ENCODE data around the gene ZNF771. TPM values are rescaled to one million over a fixed set of nuclear protein-coding genes. Genes with fewer than 3 reads are reported as not detected.

ZNF771 gene
- total RNA-seq, 3 donors from 2014 or later (not counting 1 experiment from before 2014, with no cell fraction given), result 0.70 to 1.4 (median 1.4) TPM

DNA sequence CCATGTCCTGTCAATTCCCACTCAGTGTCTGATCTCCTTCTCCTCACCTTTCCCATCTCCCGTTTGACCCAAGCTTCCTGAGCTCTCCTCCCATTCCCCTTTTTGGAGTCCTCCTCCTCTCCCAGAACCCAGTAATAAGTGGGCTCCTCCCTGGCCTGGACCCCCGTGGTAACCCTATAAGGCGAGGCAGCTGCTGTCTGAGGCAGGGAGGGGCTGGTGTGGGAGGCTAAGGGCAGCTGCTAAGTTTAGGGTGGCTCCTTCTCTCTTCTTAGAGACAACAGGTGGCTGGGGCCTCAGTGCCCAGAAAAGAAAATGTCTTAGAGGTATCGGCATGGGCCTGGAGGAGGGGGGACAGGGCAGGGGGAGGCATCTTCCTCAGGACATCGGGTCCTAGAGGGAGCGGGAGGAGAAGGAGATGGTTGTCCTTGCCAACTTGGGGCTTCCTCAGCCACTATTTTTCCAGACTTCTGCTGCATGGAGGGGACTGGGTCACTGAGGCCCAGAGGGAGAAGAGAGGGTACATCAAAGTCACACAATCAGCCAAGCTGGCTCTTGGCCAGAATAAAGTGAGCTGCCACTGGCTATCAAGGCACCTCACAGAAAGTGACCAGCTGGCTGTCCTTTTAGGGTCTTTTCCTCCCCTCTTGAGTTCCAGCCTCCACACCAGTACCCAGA, 35.2 kb upstream of the ZNF771 start:
- peaks cover 42 to 53% of the 10 kb centered on the region in 2 donors for H3K4me1 Mint-ChIP-seq
- no peak for ATAC-seq
- intact Hi-C loops (cut with micrococcal nuclease), result loop anchor here (5.0 kb wide), 2 partner anchors 45 to 565 kb away; partner anchors contain the start of gene MAZ
- H3K27me3 Mint-ChIP-seq (ENCODE audit: low read depth in 2 of 2), result peaks cover 0 to 3% of the 10 kb centered on the region in 2 donors
- Histone ChIP-seq H3K27ac (ENCODE audit: low read length) (no peak overlapping the region), H3K4me3 (ENCODE audit: low read length) (no peak overlapping the region), H3K4me1 (ENCODE audit: control insufficient read depth, insufficient read depth, low read length) (peaks cover 47% of the 10 kb centered on the region), H3K9me3 (ENCODE audit: control insufficient read depth, insufficient read depth, low read length) (no peaks in the 10 kb centered on the region), H3K36me3 (ENCODE audit: control insufficient read depth, insufficient read depth, low read length) (peaks cover 5% of the 10 kb centered on the region), H3K27me3 (ENCODE audit: control insufficient read depth, insufficient read depth, low read length) (no peaks in the 10 kb centered on the region)
- H3K4me3 Mint-ChIP-seq, result peak overlapping the region; percentile 93
- no peak for DNase-seq
- WGBS (ENCODE audit: insufficient coverage), result 73% methylated on average over 6 of the region's 6 CpGs
- TF ChIP-seq, protein P1, sequence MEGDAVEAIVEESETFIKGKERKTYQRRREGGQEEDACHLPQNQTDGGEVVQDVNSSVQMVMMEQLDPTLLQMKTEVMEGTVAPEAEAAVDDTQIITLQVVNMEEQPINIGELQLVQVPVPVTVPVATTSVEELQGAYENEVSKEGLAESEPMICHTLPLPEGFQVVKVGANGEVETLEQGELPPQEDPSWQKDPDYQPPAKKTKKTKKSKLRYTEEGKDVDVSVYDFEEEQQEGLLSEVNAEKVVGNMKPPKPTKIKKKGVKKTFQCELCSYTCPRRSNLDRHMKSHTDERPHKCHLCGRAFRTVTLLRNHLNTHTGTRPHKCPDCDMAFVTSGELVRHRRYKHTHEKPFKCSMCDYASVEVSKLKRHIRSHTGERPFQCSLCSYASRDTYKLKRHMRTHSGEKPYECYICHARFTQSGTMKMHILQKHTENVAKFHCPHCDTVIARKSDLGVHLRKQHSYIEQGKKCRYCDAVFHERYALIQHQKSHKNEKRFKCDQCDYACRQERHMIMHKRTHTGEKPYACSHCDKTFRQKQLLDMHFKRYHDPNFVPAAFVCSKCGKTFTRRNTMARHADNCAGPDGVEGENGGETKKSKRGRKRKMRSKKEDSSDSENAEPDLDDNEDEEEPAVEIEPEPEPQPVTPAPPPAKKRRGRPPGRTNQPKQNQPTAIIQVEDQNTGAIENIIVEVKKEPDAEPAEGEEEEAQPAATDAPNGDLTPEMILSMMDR (IDR thresholded peaks at IDR 0.05), result no peak
- no peaks in the 10 kb centered on the region for H3K36me3 Mint-ChIP-seq
- no peaks in the 10 kb centered on the region for H3K9me3 Mint-ChIP-seq
- peak overlapping the region; percentile 91 to 94 for H3K27ac Mint-ChIP-seq

DNA sequence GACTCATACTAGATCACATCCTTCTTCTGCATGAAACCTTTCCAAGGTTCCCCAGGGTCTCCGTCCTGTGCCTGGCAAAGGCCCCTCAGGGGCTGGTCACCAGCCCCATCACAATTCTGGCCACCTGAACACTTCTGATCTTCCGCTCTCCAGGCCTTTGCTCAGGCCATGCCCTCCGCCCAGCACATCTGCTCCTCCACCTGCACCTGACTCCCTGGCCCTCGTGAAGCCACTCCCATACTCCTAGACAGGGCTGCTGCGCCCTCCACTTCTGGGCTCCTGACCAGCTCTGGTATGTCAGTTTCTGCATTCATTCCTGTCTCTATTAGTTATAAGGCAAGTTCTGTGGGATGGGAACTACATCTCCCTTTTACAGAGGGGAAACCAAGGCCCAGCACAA, 34.7 kb upstream of the ZNF771 start:
- Mint-ChIP-seq H3K4me1 (peaks cover 42 to 53% of the 10 kb centered on the region in 2 donors), H3K36me3 (no peaks in the 10 kb centered on the region), H3K27me3 (ENCODE audit: low read depth in 2 of 2) (peaks cover 0 to 3% of the 10 kb centered on the region in 2 donors), H3K27ac (peak overlapping the region; percentile 45 to 73), H3K4me3 (peak overlapping the region; percentile 32), H3K9me3 (no peaks in the 10 kb centered on the region)
- Histone ChIP-seq H3K4me3 (ENCODE audit: low read length) (no peak overlapping the region), H3K27ac (ENCODE audit: low read length) (no peak overlapping the region), H3K27me3 (ENCODE audit: control insufficient read depth, insufficient read depth, low read length) (no peaks in the 10 kb centered on the region), H3K9me3 (ENCODE audit: control insufficient read depth, insufficient read depth, low read length) (no peaks in the 10 kb centered on the region), H3K4me1 (ENCODE audit: control insufficient read depth, insufficient read depth, low read length) (peaks cover 47% of the 10 kb centered on the region), H3K36me3 (ENCODE audit: control insufficient read depth, insufficient read depth, low read length) (peaks cover 5% of the 10 kb centered on the region)
- no peak for ATAC-seq
- WGBS (ENCODE audit: insufficient coverage), result 97% methylated on average over 5 of the region's 5 CpGs
- DNase-seq, result no peak
- TF ChIP-seq, protein P1 (IDR thresholded peaks at IDR 0.05), result no peak
- intact Hi-C loops (cut with micrococcal nuclease), result loop anchor here (5.0 kb wide), 2 partner anchors 45 to 565 kb away; partner anchors contain the start of gene MAZ

DNA sequence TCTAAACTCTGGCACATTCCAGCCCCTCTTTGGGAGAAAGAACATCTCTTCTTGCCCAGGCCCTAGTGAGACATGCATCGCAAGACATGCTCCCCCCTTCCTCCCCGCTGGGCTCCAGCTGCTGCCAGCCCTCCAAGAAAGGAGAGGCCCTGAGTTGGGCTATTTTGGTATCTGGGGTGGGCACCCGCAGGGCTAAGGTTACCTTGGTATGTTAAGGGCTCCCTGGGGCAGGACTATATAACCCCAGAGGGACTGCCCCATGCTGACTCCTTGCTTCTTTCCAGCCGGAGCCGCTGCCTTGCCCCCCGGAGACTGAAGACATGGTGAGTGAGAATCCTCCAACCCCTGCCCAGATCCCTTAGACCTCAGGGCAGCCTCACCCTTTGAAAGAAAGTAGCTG, 32.9 kb upstream of the ZNF771 start, which contains the start of gene MYL11:
Gene MYL11, plus strand, starts transcription at position 265 of the 400 bp plus-strand sequence. Its CDS starts 56 bp downstream, at position 321.
- Histone ChIP-seq H3K4me3 (ENCODE audit: low read length) (no peak within 1 kb of the TSS), H3K9me3 (ENCODE audit: control insufficient read depth, insufficient read depth, low read length) (no peaks in the 10 kb centered on the region), H3K27me3 (ENCODE audit: control insufficient read depth, insufficient read depth, low read length) (no peaks in the 10 kb centered on the region), H3K27ac (ENCODE audit: low read length) (no peak within 1 kb of the TSS), H3K36me3 (ENCODE audit: control insufficient read depth, insufficient read depth, low read length) (peaks cover 8% of the 10 kb centered on the region), H3K4me1 (ENCODE audit: control insufficient read depth, insufficient read depth, low read length) (peaks cover 45% of the 10 kb centered on the region)
- Mint-ChIP-seq H3K9me3 (no peaks in the 10 kb centered on the region), H3K27ac (peak within 1 kb of the TSS; percentile 21 to 45), H3K4me3 (peak within 1 kb of the TSS; percentile 35), H3K27me3 (ENCODE audit: low read depth in 2 of 2) (peaks cover 0 to 3% of the 10 kb centered on the region in 2 donors), H3K36me3 (no peaks in the 10 kb centered on the region), H3K4me1 (peaks cover 34 to 48% of the 10 kb centered on the region in 2 donors)
- DNase-seq (no peak), ATAC-seq (no peak)
- 96% methylated on average over 6 of the region's 6 CpGs for WGBS (ENCODE audit: insufficient coverage)
- TF ChIP-seq, protein P1 (IDR thresholded peaks at IDR 0.05), result no peak
- intact Hi-C loops (cut with micrococcal nuclease), result loop anchor here (5.0 kb wide), 2 partner anchors 43 to 567 kb away; partner anchors contain the start of gene MAZ
